ENCODE measurements around the gene KCNQ1.

DNA sequence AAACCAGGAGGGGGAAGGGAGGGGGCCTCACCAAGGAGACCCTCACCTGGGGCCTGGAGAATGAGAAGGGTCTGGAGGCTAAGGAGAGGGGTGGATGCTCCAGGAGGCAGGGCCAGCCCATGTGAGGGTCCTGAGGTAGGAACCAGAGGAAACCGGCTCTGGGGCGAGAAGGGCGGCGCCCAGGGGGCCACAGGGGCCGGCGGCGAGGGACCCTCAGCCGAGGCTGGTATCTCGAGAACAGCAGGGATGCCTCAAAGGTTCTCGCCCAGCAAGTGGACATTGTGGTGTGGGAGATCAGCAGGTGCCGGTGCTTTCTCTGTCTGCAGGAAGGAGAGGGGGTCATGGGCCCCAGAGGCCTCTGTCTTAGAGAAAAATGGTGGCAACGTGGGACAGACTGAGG is 392.8 kb downstream of the KCNQ1 start:
- TF ChIP-seq, protein P1, sequence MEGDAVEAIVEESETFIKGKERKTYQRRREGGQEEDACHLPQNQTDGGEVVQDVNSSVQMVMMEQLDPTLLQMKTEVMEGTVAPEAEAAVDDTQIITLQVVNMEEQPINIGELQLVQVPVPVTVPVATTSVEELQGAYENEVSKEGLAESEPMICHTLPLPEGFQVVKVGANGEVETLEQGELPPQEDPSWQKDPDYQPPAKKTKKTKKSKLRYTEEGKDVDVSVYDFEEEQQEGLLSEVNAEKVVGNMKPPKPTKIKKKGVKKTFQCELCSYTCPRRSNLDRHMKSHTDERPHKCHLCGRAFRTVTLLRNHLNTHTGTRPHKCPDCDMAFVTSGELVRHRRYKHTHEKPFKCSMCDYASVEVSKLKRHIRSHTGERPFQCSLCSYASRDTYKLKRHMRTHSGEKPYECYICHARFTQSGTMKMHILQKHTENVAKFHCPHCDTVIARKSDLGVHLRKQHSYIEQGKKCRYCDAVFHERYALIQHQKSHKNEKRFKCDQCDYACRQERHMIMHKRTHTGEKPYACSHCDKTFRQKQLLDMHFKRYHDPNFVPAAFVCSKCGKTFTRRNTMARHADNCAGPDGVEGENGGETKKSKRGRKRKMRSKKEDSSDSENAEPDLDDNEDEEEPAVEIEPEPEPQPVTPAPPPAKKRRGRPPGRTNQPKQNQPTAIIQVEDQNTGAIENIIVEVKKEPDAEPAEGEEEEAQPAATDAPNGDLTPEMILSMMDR (conservative IDR thresholded peaks at IDR 0.05; ENCODE audit: low read depth in 2 of 2): no peak
- no peak for TF ChIP-seq NANOG (IDR thresholded peaks at IDR 0.05; ENCODE audit: borderline replicate concordance)
- TF ChIP-seq EZH2phosphoT487 (IDR thresholded peaks at IDR 0.05; ENCODE audit: unreplicated experiment): no peak
- TF ChIP-seq CREB1 (CRISPR knock-in tag; IDR thresholded peaks at IDR 0.05; ENCODE audit: low read depth): no peak
- no peak for TF ChIP-seq EZH2 (IDR thresholded peaks at IDR 0.05; ENCODE audit: low read depth, unreplicated experiment)
- TF ChIP-seq, protein P2, sequence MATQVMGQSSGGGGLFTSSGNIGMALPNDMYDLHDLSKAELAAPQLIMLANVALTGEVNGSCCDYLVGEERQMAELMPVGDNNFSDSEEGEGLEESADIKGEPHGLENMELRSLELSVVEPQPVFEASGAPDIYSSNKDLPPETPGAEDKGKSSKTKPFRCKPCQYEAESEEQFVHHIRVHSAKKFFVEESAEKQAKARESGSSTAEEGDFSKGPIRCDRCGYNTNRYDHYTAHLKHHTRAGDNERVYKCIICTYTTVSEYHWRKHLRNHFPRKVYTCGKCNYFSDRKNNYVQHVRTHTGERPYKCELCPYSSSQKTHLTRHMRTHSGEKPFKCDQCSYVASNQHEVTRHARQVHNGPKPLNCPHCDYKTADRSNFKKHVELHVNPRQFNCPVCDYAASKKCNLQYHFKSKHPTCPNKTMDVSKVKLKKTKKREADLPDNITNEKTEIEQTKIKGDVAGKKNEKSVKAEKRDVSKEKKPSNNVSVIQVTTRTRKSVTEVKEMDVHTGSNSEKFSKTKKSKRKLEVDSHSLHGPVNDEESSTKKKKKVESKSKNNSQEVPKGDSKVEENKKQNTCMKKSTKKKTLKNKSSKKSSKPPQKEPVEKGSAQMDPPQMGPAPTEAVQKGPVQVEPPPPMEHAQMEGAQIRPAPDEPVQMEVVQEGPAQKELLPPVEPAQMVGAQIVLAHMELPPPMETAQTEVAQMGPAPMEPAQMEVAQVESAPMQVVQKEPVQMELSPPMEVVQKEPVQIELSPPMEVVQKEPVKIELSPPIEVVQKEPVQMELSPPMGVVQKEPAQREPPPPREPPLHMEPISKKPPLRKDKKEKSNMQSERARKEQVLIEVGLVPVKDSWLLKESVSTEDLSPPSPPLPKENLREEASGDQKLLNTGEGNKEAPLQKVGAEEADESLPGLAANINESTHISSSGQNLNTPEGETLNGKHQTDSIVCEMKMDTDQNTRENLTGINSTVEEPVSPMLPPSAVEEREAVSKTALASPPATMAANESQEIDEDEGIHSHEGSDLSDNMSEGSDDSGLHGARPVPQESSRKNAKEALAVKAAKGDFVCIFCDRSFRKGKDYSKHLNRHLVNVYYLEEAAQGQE (IDR thresholded peaks at IDR 0.05; ENCODE audit: unreplicated experiment): no peak
- no peak for TF ChIP-seq JUNB (IDR thresholded peaks at IDR 0.05; ENCODE audit: unreplicated experiment)
- TF ChIP-seq, protein P3, sequence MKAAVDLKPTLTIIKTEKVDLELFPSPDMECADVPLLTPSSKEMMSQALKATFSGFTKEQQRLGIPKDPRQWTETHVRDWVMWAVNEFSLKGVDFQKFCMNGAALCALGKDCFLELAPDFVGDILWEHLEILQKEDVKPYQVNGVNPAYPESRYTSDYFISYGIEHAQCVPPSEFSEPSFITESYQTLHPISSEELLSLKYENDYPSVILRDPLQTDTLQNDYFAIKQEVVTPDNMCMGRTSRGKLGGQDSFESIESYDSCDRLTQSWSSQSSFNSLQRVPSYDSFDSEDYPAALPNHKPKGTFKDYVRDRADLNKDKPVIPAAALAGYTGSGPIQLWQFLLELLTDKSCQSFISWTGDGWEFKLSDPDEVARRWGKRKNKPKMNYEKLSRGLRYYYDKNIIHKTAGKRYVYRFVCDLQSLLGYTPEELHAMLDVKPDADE (IDR thresholded peaks at IDR 0.05): no peak
- TF ChIP-seq ZNF331 (CRISPR knock-in tag; IDR thresholded peaks at IDR 0.05; ENCODE audit: low read depth): no peak

Measured in GM23338 (cell line).